ENCODE data around the gene PPP1R37. TPM values are rescaled to one million over a fixed set of nuclear protein-coding genes. Genes with fewer than 3 reads are reported as not detected.

The PPP1R37 gene
- total RNA-seq, 1 donor from 2014 or later, result 19.3 TPM

DNA sequence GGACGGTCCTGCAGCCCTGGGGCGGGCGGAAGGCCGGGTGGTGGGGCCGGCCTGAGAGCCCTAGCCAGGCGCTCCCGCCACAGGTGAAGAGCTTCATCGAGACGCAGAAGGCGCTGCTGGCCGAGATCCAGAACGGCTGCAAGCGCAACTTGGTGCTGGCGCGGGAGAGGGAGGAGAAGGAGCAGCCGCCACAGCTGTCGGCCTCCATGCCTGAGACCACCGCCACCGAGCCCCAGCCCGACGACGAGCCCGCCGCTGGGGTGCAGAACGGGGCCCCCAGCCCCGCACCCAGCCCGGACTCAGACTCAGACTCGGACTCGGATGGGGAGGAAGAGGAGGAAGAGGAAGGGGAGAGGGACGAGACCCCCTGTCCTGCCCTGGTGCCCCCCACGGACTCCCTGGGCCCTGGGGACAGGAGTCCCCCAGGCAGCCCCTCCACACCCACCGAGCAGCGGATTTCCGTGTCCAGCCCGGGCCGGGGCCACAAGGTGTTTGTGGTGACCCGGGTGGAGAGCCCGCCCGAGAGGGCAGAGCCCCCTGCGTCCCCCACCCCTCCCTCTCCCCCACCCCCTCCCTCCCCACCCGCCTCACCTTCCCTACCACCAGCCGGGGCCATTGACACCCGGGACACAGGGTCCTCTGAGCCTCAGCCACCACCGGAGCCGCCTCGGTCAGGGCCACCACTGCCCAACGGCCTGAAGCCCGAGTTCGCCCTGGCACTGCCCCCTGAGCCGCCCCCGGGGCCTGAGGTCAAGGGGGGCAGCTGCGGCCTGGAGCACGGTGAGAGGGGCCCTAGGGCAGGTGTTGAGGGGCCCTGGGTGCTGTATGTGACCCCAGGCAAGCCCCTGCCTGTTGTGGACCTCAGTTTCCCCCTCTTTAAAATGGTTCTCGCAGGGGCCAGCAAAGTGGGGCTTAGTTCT, 52.6 kb downstream of the PPP1R37 start:
- DNase-seq (ENCODE audit: low spot score) (no peak), ATAC-seq (no peak)
- intact Hi-C loops (cut with DNase I), result no loop called here

DNA sequence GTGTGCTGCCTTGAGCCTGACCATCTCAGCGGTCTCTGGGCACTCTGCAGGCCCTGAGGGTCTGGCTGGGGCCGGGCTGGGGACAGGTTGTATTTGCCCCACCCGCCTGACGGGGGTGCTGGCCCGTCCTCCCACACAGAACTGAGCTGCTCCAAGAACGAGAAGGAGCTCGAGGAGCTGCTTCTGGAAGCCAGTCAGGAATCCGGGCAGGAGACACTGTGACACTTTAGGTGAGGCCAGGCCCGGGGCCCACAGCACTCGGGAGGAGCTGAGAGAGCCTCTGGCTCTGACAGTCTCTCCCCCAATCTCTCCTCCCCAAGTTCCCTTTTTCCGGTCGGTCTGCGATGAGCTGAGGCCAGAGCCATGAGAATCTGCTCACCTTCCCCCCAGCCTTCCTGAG, 53.3 kb downstream of the PPP1R37 start:
- intact Hi-C loops (cut with DNase I), result no loop called here
- no peak for DNase-seq (ENCODE audit: low spot score)
- no peak for ATAC-seq

DNA sequence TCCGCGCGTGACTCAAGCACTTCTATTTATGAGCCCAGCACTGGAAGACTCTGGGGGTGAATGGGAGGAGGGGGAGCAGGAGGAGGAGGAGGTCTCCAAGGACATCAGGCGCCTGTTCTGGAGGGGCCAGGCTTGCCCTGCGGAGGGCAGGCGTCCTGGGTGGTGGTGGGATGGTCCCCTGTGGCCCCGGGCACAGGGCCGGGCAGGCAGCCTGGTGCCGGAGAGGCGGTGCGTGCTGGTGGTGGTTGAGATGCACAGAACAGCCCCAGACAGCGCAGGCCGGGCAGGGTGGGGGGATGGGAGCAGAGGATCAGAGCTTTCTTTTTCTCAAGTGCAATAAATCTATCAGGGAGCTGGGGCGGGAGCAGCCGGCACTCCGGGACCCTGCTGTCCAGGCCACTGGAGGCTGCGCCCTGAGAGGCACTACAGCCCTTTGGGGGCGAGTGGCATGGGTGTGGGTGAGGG, 53.8 kb downstream of the PPP1R37 start:
- ATAC-seq (no peak), DNase-seq (ENCODE audit: low spot score) (no peak)
- intact Hi-C loops (cut with DNase I), result no loop called here

DNA sequence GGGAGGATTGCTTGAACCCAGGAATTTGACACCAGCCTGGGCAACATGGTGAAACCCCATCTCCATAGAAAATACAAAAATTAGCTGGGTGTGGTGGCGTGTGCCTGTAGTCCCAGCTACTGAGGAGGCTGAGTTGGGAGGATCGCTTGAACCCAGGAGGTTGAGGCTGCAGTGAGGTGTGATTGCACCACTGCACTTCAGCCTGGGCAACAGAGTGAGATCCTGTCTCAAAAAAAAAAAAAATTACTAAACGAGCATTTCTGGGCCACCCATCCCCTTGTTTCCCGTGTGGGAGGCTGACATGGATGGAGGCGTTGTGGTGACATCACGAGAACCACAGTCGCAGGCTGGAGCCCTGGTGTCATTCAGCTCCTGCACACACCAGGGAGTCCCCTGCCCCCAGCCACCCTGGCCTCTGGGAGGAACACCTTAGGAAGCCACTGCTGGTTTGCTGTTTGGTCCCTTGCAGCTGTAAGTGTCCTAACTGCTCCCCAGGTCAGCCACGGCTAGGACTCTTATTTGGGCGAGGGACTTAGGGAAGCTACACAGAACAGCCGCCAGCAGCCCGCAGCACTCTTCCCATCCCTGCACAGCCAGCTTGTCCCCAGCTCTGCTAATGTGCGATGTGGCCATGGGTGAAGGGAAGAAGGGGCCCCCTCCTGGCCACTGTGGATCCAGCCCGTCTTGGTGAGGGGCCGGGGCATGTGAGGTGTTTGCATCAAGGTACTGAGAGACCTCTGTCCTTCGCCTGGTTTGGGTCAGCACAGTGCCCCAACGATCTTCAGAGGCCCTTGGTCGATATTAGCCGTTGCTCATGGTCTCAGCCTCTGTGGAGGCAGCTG, 55.1 kb downstream of the PPP1R37 start:
- no peak for DNase-seq (ENCODE audit: low spot score)
- ATAC-seq, result no peak
- intact Hi-C loops (cut with DNase I), result no loop called here

DNA sequence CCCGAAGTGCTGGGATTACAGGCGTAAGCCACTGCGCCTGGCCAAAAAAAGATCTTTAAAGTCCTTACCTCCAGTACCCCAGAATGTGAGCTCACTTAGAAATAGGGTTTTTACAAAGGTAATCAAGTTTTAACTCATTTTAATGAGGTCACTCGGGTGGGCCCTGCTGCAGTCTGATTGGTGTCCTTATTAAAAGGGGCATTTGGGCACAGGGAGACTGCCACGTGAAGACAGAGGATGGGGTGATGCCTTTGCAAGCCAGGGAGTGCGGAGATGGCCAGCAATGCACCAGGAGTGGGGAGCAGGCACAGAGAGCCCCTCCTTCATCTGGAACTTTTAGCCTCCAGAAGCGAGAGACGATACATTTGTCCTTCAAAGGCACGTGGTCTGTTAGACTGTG, 56.1 kb downstream of the PPP1R37 start:
- ATAC-seq, result no peak
- no peak for DNase-seq (ENCODE audit: low spot score)
- intact Hi-C loops (cut with DNase I), result no loop called here

DNA sequence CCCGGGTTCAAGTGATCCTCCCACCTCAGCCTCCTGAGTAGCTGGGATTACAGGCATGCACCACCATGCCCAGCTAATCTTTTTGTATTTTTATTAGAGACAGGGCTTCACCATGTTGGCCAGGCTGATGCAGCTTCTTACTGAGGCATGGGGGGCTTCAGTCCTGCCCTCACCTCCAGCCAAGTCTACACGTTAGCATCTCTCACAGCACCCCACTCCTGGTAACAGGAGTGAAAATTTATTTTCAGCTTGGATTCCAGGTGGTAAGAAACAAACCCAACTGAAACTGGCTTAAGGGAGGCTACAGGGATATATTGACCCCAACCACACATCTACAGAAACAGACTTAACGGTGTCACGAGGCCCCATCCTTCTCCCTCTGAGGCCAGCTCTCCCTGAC, 57.2 kb downstream of the PPP1R37 start:
- intact Hi-C loops (cut with DNase I), result no loop called here
- DNase-seq (ENCODE audit: low spot score), result no peak
- ATAC-seq, result no peak

DNA sequence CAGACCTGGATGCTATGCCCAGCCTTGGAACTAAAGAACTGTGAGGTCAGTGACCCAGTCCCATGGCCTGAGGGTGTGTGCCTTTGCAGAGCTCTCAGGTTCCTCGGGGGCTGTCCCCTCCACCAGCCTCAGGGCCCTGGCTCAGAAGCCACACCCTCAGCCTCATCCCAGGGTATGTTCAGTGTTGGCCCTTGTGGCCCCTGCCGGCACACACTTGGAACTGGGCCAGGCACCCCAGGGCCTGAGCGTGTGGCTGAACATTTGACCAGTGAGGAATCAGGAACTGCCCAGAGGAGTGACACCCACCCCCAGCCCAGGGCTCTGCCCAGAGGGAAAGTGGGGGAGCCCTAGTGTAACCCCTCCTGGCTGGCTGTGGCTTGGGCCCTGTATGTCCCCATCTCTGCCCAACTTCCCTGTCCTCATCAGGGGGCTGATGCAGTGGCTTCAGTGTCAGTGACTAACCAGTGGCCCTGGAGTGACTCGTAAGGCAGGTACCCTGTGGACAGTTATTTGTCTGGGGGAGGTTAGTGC, 57.8 kb downstream of the PPP1R37 start:
- ATAC-seq, result no peak
- DNase-seq (ENCODE audit: low spot score), result no peak

DNA sequence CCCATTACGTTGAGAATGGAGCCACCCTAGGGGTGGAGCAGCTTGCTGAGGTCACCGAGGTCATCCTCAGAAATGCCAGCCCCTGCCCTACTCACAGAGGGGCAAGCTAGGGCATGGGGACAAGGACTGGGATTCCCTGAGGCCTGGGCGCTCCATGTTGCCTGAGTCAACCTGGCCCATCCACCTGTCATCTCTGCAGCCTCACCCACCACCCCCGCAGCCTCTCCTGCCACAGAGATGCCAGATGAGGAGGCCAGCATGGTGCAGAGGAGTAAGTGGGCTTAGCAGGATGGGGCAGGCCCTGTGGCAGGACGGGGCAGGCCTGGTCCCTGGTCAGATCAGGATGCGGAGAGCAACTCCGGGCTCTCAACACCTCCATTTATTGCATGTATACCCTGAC, 58.3 kb downstream of the PPP1R37 start:
- intact Hi-C loops (cut with DNase I), result no loop called here
- no peak for ATAC-seq

More for the DNA sequence above, 57.8 kb downstream of the PPP1R37 start:
- intact Hi-C loops (cut with DNase I), result no loop called here

DNA sequence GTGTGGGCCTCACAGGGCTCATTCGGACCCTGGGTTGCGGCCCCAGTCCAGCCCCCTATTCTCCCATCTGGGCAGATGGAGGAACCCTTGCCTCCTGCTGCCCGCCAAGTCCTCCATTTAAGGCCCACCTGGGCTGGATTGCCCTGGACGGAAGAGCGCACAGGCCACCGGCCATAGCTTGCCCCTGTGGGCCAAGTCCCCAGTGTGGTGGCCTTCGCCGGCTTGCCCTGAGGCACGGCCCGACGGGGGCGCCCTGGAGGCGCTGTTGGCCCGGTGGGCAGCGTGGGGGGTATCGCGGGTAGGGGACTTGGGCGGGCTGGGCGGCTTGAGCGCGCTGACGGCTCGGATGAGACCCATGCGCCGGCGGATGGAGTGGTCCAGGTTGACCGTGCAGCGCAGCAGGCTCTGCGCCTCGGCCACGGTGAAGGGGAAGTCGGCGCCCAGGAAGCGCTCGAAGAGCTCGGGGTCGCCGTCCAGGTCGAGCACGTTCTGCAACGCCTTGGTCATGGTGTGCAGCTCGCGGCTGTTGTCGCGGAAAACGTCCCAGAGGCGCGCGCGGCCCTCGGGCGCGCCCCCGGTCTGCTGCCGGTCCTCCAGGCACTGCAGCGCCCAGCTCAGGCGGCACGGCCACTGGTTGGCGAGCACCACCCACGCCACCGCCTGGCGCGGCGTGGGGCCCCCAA, 59.0 kb downstream of the PPP1R37 start:
- intact Hi-C loops (cut with DNase I), result no loop called here
- ATAC-seq, result no peak

More for the DNA sequence above, 58.3 kb downstream of the PPP1R37 start:
- no peak for DNase-seq (ENCODE audit: low spot score)

DNA sequence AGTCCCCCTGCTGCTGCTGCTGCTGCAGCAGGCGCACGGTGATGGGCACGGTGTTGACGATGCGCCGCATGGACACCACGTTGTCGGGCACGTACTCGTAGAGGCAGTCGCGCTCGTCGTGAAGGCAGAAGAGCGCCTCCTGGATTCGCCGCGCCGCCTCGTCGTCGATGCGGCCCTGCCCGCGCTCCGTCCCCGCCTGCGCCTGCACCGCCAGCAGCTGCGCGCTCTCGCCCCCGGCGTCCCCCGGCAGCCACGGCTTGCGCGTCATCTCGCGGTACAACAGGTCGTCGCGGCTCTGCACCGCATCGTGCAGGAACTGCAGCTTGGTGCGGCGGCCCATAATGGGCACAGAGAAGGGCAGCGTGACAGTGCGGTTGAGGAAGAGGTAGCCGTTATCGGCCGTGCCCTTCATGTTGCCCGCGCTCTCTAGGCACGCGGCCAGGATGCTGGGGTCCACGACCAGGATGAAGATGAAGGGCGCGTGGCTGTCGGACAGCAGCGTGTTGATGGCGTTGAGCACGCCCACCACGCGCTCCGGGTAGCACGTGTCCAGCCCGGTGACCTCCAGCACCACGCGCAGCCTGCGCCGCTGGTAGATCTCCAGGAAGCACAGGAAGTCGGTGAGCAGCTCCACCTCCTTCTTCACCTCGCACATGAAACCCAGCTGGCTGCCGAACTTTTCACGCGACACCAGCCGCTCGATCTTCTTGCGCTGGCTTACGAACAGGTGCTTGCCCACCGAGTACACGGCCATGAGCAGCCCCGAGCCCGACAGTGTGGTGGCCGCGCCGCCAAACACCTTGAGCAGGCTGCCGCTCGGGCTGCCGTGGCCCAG, 59.7 kb downstream of the PPP1R37 start:
- intact Hi-C loops (cut with DNase I), result no loop called here
- ATAC-seq, result peak; percentile 67
- no peak for DNase-seq (ENCODE audit: low spot score)

More for the DNA sequence above, 59.0 kb downstream of the PPP1R37 start:
- DNase-seq (ENCODE audit: low spot score), result no peak

DNA sequence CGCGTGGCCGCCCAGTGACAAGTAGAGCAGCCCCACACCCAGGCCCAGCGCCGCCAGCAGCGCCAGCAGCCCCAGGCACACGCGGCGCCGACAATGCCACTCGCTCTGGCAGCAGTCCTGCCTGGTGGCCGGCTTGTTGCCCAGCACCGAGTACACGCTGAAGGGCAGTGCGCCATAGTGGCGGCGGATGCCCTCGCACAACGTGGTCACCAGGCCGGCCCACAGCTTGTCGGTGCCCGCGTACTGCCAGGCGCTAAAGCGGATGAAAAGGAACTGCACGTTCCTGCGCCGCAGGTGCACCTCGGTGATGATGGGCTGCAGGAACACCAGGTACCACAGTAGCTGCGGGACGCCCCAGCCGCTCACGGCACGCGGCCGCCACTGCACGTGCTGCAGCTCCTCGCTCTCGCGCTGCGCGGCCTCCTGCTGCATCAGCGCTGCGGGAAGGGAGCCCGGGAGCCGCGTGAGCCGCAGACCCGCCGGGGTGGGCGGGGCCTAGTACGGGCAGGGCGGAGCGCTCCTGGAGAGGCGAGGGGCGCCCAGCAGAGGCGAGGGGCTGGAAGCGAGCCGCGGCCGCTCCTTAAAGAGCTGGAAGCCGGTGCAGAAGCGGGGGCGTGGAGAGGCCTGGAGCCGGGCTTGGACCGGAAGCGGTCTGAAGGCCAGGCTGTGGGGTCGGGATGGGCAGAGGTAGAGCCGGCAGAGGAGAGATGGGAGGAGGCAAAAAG, 60.5 kb downstream of the PPP1R37 start:
- DNase-seq (ENCODE audit: low spot score), result no peak
- intact Hi-C loops (cut with DNase I), result no loop called here
- peak; percentile 28 for ATAC-seq

DNA sequence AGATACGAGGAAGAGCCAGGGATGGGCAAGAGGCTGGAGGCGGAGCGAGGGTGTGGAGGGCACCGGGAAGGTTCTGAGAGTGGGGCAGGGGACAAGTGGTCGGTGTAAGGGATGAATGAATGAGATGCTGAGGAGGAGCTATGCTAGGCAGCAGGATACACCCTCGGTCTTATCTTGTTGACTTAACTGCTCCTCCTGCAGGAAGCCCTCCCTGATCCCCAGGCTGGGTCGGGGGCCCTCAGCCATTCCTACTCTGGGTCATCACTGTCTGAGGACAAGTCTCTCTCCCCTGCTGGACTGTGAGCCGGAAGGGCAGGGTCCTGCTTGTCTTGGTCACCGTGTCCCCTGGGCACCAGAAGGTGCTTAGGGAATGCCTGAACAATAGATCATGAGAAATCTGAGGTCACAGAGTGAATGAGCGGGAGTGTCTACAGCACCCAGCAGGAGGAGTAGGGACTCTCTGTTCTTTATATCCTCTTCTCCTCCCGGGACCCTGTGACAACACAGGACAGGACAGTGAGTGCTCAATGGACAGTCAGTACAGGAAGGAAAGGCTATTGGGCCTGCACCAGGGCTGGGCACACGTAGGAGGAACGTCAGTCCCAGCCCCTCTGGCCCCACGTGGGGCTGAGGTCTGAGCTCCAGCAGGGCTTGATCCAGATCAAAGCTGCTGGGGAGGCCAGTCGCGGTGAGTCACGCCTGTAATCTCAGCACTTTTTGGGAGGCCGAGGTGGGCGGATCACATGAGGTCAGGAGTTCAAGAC, 61.3 kb downstream of the PPP1R37 start:
- intact Hi-C loops (cut with DNase I), result no loop called here
- ATAC-seq (peak; percentile 40), DNase-seq (ENCODE audit: low spot score) (no peak)

DNA sequence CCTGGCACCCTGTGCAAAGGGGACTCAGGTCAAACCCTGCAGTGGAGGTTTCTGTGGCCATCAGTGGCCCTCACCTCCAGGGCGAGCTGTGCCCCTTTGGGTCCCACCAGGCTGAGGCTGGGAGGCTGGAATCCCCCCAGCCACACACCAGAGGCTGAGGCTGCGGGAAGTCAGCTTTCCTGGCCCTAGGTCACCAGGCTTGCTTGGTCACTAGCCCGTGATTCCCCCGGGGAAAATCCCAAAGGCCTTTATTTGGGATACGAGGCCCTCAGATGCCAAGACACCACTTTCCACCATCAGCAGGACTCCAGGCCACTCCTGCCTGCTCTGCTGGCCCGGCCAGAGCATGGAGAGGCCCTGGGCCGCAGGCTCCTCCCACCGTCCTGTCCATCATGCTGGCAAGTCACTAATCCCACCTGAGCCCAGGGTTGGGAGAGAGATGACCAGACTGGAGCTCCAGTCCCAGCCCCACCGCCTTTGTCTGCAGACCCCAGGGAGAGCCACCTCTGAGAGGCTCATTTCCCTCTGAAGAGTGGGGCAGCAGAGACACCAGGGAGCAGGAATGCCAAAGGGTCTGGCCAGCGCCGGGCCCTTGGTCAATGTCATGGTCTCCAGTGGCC, 63.1 kb downstream of the PPP1R37 start:
- intact Hi-C loops (cut with DNase I), result no loop called here
- ATAC-seq (no peak), DNase-seq (ENCODE audit: low spot score) (no peak)

DNA sequence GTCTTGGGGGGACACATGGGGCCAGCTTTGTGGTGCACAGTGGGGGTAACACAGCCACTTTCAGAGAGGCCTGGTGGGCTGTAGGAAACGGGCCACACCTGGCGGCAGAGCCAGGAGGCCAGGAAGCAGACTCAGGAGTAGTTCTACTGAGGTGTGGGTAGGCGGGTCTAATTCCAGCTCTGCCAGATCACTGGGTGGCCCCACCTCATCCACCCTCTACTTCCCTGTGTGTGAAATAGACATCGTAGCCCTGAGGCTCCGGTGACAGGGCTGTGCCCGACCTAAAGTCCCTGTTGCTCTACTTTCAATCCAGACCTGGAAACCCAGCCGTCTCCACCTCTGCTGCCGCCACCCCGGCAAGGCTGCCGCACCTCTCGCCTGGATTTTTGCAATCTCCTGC, 63.8 kb downstream of the PPP1R37 start:
- intact Hi-C loops (cut with DNase I), result no loop called here
- DNase-seq (ENCODE audit: low spot score) (no peak), ATAC-seq (no peak)

DNA sequence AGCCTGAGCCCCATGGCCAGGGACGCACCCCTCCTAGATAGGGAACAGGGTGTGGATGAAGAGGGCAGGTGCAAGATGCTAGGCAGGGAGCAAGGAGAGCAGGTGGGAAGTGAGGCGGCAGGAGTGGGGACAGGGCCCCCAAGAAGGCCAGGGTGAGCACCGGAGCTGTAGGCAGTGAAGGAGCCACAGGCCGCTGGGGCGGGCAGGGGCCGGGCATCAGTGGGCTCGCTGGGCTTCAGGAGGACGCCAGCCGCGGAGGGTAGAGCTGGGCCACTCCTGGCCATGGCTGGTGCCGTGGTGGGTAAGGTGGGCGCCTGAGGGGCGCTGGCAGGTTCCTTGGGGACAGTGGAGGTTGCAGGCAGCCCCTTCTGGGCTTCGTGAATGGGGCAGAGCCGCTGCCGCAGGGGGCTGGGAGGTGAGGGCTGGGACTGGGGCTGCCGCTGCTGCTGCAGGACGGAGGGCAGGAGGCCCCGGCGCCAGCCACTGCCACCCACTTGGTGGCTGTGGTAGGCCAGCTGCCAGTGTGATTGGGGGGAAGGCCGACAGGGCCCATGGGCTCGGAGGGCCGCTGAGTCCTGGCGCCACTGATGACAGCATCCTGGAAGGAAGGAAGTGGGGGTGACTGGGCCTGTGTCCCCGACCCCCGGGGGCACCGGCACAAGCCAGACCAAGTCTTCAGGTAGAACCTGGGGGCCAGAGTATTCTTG, 65.7 kb downstream of the PPP1R37 start:
- ATAC-seq (no peak), DNase-seq (ENCODE audit: low spot score) (no peak)
- intact Hi-C loops (cut with DNase I), result no loop called here
